GM19328 (cell line): ENCODE data around the gene TMEM117.

Experiments used
- ATAC-seq: cut with Tn5 transposase; IDR thresholded peaks from one replicate; pipeline ENCODE4 v1.9.1; 2021; ENCODE audit warnings: mild to moderate bottlenecking, moderate library complexity; ENCODE audit not compliant: unreplicated experiment

TMEM117 gene

DNA sequence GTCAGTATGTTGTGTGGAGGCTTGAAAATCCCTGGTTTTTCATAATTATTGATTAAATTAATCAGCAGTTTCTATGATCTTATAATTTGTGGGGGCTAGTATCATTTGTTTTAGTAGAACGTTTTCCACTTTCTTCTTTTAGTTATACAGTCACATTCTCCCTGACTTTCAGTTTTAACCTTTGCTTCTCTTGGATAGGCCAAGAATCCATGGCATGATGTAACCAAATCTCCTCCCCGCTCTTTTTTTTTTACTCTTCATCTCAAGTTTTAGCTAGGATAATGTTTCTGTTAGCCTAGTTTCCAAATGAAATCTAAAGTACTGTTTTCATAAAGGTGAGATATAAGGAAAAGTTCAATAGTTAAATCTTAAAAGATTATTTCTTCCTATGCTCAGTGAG, 106.5 kb downstream of the TMEM117 start:
- no peak for ATAC-seq

DNA sequence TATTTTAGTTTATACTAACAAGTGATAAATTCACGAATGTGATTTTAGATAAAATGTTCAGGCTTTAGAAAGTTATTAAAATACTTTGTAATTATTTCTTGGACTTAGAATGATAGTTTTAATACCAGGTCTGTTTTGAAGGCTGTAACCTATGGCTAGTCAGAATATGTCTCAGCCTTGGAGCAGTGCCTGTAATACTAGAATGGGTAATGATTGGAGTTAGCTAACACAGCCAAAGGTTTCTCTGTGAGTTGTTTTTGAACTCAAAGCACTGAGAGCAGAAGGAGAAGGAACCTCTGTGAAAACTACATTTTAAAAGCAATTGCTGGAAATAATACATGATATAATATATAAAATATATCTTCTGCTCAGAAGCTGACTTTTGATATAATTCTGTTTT, 110.1 kb downstream of the TMEM117 start:
- ATAC-seq = no peak

DNA sequence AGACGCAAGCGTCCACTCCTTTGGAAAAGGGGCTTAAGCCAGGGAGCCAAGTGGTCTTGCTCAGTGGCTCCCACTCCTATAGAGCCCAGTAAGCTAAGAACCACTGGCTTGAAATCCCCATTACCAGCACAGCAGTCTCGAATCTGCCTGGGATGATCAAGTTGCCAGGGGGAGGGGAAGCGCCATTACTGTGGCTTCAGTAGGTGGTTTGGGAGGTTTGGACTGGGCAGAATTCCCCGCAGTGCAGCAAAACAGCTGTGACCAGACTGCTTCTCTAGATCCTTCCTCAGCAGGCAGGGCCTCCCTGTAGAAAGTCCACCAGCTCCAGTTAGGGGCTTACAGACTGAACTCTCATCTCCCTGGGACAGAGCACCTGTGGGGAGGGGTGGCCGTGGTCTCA, 115.4 kb downstream of the TMEM117 start:
- no peak for ATAC-seq

DNA sequence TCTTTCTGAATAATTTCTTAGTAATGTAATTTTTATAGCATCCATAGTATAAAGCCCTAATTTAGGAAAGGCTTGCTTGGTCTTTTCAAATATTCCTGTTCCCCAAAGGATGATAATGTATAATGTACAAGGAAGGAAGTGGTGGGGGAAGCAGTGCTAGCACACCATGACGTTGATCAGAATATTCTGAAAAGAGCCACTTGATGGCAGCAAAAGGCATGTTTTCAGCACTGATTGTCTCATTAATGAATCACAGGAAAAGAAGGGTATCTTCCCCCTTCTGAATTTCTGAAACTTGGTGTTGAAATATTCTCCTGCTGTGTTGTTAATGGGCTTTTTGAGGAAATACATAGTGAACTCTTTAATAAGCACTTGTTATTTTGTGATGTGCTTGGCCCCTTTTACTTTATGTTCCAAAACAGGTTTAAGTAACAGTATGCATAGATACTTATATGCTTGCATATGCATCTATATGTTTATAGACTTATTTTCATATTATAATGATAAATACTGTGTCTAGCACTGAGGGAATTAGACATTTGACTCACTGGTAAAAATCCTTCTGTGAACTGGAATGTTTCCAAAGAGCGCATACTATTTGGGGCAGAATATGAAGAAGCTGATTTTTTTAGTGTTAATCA, 122.0 kb downstream of the TMEM117 start:
- peak; percentile 76 for ATAC-seq

DNA sequence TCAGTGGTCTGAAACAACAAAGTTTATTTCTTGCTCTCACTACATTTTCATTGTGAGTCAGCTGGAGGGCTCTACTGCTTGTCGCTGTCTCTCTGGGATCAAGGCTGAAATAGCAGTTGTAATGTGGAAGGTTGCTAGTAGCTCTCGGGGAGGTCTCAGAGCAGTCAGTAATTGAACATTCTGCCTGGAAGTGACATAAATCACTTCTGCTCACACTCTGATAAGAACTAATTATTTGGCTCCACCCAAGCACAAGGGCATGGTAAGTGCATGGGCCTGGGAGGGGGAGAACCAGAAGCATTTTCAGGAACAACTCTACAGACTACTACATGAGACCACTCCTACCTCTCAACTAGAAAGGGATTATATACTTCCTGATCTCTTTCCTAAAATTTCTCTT, 128.2 kb downstream of the TMEM117 start:
- ATAC-seq = no peak

DNA sequence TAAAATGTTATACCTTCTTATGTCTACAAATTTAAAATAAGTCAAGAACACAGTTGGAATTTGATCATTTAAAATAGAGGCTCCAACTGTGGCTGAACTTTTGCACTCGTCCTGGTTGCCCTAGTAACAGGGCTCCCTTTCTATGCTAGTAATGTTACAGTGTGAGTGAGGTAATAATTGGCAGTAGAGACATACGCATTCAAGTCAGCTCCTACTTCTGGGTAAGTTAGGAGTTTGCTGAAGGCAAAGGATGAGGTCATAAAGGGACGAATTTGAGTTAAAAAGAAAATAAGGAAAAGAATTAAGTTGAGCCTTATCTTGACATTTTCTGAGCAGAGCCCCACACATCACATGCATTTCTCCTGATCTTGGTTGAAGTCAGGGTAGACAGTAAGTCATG, 129.1 kb downstream of the TMEM117 start:
- no peak for ATAC-seq

DNA sequence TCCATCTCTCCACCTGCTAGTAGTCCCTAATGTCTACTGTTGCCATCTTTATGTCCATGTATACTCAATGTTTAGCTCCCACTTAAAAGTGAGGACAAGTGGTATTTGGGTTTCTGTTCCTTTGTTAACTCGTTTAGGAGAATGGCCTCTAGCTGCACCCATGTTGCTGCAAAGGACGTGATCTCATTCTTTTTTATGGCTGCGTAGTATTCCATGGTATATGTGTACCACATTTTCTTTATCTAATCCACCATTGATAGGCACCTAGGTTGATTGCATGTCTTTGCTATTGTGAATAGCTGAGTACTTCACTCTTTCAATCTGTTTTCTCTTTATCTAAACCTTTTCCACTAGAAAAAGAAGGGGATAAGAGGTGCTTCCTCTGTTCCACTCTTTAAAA, 130.0 kb downstream of the TMEM117 start:
- ATAC-seq = no peak

DNA sequence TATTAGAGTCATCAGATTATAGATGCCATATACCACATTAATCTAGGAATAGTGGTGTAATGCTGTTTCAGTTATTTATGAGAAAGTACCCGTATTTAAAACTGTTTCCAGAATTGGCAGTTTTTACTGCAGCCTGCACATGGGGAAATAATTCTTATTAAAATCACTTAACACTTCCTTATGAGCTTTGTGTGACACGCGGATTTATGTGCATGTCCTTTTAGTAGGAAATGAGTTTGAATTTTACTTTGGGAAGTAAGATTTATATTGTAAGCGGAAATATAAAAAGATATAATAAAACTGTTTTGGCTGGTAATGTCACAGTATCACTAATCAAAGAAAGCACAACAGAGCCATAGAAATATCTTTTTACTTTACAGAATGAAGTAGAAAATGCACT, 132.9 kb downstream of the TMEM117 start:
- ATAC-seq = no peak

DNA sequence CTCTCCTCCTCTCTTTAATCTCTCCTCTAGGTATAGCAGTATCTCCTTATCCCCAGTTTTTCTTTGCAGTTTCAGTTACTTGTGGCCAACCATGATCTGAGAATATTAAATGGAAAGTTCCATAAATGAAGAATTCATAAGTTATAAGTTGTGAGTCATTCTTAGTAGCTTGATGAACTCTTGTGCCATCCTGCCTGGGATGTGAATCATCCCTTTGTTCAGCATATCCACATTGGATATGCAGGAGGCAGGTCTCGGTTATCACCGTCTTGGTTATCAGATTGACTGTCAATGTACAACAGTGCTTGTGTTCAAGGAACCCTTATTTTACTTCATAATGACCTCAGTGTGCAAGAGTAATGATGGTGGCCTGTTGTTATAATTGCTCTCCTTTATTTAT, 134.0 kb downstream of the TMEM117 start:
- no peak for ATAC-seq

DNA sequence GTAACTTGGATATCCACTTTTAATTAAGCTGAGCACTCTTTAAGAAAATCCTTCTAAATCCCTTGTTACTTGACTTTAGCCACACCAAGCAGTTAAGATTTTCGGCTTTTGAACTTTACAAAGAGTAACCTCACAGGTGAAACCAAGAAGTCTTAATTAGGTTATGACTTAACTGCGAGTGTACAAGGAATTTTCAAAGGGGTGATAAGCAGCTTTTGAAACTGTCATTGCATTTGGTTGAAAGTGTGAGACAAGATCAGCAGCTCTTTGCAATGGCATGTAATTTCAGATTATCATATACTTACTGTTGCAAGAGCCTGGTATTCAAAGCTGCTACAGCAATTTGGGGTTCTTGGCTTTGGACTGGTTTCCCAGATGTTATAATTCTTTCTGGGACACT, 137.5 kb downstream of the TMEM117 start:
- no peak for ATAC-seq

DNA sequence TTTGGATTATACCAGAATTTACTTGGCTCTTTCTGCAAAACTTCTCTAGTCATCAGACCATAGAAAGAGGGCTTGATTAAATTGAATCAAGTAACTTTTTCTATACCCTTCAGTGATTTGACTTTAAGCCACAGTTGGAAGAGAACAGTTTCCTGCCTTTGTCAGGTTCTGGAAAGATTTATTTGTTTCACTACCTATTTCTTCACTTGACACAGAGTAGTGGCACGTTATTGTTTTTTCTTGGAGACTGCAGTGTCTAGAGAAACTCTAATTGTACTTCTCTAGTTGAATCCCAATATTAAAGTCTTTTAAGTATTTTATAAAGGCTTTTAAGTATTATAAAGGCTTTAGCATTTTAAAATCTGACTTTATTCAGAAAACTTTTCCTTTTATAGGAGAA, 138.1 kb downstream of the TMEM117 start:
- no peak for ATAC-seq

DNA sequence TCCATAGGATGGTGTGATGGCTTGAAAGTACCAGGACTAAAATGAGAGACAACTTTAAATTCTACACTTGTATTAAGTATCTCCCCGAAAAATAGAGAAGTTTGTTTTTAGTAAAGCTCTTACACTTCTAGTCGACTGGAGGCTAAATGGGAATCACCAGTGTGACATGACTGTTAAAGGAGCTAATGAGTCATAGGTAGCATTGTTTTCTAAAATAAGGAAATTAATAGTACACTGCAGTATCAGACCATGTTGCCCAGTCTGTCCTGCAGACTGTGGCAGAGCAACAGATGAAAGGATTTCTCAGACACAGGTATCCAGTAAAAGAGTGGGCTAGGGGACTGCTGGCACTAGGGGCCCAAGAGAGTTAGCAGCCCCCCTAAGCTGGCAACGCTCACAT, 140.1 kb downstream of the TMEM117 start:
- no peak for ATAC-seq

DNA sequence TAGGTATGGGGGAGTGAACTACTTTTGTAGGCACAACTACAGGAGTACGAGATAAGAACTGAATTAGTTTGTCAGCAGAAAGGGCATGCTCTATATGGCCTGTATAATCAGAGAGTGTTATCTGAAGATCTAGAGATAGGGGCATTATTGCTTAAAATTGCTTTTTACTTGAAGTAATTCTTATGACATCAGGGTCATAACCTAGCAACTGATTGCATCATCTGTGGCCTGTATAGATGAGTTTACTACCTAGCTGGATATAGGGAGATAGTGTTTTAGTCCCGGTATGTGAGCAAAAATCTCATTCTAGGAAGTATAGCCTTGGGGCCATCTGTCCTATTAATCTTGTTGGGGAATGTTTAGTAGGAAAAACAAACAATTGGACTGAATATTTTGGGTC, 142.7 kb downstream of the TMEM117 start:
- ATAC-seq = no peak

DNA sequence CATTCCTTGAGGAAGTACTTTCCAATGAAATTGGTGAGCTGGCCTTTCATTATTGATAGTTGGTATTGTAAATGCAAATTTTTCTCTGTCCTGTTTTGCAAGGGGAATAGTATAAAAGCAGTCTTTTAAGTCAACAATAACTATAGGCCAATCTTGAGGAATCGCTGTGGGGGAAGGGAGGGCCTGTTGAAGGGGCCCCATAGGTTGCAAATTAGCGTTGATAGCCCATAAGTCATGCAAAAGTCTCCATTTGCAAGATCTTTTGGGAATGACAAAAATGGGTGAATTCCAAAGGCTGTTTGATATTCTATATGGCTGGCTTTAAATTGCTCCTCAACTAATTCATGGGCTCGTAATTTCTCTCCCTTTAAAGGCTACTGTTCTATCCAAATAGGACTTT, 143.6 kb downstream of the TMEM117 start:
- ATAC-seq = no peak

DNA sequence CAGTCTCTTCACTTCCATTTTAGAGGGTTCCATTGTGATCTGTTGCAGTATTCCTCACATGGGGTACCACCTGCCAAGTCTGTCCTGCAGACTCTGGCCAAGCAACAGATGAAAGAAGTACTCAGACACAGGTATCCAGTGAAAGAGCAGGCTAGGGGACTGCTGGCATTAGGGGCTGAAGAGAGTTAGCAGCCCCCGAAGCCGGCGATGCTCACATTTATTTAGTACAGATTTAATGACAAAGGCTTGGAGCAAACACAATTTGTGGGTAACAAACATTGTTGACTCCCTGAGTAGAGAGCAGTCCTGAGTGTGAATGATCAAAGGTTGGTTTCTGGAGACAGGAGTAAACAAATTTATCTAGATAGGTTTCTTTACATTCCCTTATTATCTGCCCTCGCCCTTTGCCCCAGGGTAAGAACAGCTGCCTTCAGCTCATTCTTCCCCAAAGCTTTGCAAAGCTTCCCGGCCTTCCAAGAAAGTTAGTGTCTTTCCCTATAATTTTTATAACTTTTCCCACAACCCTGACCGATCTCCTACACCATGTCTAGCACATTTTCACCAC, 144.8 kb downstream of the TMEM117 start:
- ATAC-seq = no peak

DNA sequence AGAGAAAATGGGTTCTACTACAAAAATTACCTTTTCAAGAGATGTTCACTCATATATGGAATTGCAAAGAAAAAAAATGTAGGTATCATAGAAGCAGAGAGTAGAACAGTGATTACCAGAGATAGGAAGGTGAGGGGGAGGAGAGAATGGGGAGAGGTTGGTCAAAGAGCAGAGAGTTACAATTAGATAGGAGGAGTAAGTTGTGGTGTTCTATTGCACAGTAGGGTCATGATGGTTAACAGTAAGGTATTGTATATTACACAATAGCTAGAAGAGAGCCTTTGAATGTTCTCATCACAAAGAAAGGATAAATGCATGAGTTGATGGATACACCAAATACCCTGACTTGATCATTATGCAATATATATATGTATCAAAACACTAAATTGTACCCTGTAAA, 145.8 kb downstream of the TMEM117 start:
- ATAC-seq = no peak

DNA sequence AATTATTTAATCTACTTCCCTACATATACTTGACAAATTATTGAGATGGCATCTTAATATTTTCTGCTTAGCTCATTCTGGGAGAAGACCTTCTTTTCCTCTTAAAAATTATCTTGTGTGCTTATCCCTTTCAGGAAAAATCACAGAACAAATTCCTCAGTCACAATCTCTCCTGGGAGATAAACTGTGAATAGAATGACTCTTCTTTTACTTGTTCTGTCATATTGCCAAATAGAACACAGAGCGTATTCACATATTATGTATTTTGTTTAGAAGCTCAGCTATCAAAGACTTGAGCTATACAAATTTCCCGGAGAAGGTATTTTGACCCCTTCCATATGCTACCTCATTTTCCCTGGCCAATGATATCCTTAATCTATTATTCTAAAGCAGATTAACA, 146.7 kb downstream of the TMEM117 start:
- ATAC-seq = no peak

DNA sequence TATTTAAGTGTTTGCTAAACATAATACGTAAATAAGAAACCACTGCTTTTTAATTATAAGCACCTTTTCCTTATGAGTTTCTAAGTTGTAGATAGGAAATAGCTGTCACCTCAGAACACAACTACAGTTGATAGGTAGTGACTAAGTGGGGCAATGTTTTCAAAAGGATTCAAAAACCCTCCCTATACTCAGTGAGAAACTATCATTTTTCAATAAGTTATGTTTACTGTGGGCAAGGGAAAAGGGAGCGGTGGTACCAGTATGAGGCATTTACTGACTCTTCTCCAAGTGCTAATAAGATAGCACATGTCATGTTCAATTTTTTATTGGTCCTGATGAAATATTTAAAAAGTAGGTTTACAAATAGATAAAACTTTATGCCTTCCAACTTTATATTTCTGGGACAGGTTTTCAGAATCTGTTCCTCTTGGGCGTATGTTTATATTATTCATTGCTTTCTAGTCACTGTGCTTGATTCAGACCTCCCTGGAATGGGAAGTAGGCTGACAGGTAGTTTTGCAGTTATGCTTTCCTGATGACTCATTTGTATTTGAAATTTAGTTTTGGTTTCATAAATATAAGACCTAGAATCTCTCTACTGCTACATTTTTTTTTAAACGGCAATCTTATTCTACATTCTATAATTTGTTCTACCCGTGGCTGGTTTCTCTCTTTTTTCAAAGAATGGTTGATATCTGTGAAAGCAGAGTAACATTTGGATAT, 153.1 kb downstream of the TMEM117 start:
- peak; percentile 92 for ATAC-seq

DNA sequence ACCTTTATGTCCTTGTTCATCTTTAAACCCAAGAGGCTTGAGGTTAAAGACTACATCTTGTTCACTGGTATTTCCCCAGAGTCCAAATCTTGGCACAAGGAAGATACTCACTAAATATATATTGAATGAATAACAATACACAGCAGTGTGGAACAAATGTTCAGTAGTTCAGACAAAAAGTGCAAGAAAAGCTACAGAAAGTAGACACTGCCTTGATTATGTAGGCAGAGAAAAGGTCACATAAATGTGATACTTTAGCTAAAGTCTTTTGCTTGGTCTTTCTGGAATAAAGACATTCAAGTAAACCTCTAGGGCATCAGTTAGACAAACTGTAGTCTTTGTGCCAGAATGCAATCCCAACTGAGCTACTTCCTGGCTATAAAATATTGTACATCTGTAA, 157.0 kb downstream of the TMEM117 start:
- ATAC-seq = no peak

DNA sequence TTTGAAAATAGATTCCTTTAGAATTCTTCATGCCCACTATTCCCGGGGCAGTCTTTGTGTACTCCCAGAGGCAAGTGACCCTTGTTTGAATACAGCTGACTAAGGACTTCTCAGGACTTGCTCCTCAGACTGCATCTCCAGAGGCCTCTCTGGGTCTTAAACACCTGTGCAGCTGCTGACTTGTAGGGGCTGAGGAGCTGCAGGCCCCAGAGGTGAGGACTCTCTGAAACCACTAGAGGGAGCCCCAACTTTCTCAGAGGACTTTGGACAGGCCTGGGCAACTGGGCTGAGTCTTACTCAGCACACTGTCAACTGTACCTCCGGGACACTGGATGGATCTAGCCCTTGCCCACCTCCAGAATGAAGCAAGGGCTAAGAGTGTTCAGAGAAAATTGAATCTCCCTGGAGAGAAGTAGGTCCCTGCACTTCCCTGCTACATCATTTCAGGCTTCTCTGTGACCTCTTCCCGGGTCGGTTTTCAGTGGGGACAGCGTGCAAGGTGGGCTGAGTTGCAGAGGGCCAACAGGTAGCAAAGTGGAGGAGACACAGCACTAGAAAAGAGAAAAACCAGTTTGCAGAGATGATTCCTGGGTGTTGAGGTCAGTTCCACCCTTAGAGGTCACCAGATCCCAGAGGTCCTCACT, 164.6 kb downstream of the TMEM117 start:
- ATAC-seq = peak; percentile 96

DNA sequence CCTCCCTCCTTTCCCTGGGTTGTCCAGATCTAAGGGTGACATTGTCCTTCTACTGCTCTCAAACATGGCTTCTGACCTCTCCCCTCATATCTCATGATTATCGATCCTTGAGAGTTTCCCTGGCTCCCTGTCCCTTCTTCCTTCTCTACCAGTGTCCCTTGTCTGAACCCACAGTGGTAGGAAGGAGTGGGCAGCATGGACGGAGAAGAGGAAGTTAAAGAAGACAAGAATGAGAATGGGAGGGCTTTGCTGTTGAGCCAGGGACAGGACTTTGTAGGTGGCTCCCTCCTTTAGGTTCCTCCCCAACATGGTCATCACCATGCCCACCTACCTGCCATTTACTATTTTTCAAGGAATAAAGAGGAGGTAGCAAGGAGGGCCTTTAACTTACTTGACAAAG, 166.7 kb downstream of the TMEM117 start:
- ATAC-seq = no peak

DNA sequence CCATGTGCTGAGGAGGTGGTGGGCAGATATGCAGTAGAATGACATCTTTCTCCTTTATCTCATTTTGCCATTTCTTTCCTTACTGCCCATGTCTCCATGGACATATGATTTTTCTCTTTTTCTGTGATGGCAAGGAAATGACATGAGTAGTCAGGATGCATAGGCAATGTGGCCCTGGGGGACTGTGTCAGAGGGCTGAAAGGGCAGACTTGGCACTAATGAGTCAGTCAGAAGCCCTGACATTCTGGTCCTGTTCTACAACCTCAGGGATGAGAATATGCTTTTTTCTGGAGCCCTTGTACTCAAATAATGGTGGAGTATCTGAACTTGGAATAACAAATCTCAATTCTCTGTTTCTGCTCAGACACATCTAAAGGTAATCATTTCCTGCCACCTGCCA, 167.8 kb downstream of the TMEM117 start:
- ATAC-seq = no peak
